ENCODE measurements around the gene POLR3E.

Gene POLR3E

DNA sequence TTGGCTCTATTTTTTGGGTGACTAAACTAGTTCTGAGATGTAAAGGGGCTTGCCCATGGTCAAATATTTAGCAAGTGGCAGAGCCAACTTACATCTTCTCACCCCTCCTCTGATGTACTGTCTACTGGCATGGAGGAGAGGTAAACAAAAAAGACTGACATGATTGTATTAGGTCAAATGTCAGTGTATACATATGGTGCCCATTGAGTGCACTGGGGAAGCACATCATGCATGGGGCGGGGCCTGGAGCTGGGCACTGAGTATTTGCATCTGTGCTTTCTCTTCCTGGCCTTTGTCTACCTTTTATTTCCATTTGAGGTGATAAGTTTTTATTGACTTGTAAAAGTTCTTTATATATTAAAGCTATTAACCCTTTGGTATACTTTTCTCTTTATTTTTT is 22.3 kb upstream of the POLR3E start:
- no peak for DNase-seq (ENCODE audit: low read depth)
- TF ChIP-seq, protein P1, sequence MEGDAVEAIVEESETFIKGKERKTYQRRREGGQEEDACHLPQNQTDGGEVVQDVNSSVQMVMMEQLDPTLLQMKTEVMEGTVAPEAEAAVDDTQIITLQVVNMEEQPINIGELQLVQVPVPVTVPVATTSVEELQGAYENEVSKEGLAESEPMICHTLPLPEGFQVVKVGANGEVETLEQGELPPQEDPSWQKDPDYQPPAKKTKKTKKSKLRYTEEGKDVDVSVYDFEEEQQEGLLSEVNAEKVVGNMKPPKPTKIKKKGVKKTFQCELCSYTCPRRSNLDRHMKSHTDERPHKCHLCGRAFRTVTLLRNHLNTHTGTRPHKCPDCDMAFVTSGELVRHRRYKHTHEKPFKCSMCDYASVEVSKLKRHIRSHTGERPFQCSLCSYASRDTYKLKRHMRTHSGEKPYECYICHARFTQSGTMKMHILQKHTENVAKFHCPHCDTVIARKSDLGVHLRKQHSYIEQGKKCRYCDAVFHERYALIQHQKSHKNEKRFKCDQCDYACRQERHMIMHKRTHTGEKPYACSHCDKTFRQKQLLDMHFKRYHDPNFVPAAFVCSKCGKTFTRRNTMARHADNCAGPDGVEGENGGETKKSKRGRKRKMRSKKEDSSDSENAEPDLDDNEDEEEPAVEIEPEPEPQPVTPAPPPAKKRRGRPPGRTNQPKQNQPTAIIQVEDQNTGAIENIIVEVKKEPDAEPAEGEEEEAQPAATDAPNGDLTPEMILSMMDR (IDR thresholded peaks at IDR 0.05; ENCODE audit: control insufficient read depth, extremely low read depth, insufficient read depth): no peak
- no peak overlapping the region for H3K4me3 ChIP-seq (ENCODE audit: low read depth, low read length)

DNA sequence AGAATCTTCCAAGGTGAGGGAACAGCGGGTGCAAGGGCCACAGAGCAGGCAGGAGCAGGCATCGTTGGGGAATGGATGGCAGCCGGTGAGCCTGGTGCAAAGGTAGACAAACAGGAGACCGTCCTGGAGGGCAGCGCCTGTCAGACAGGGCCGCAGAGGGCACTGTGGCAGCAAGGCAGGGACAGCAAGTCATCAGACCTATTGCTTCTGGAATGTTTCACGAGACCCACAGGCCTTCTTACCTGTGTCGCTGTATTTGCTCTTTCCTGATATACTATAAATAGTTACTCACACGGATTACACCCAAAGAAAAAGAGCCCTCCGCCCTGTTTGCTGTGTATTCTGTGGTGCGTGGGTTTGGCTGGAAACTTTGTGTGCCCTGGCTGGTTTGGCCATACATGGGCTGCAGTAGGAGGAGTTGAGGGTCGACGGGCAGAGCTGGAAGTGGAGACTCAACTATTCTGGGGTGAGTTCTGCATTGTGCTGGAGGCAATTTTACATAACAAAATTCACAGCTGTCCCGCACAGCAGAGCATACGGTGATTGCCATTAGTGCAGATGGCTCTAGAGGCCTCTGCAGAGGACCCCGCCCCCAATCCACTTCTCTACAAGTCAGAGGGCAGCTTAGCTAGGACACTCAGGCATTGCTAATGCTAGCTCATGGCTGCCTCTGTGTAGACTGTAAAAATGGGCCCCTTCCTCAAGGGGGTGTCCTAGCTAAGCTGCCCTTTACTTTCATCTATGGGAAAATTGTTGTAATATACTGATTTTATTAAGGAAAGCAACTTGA is 18.6 kb upstream of the POLR3E start:
- no peak for DNase-seq (ENCODE audit: low read depth)
- TF ChIP-seq, protein P1 (IDR thresholded peaks at IDR 0.05; ENCODE audit: control insufficient read depth, extremely low read depth, insufficient read depth): no peak
- no peak overlapping the region for H3K4me3 ChIP-seq (ENCODE audit: low read depth, low read length)

DNA sequence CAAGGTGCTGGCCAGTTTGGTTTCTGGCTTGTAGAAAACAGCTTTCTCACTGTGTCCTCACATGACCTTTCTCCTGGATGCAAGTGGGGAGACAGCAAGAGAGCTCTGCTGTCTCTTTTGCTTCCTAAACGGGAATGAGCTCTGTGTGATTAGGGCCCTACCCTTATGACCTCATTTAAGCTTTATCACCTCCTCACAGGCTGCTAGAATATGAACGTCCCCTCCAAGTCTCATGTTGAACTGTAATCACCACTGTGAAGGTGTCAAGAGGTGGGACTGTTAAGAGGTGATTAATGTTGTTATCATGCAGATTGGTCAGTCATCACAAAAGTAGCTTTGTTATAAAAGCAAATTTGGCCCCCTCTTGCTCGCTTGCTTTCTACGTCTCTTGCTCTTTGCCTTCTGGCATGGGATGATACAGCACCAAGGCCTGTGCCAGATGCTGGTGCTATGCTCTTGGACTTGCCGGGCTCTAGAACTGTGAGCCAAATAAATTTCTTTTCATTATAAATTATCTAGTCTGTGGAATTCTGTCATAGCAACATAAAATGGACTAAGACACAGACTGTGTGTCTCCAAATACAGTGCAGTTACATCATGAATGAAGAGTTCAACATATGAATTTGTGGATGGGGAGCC is 14.8 kb upstream of the POLR3E start:
- H3K4me3 ChIP-seq (ENCODE audit: low read depth, low read length): no peak overlapping the region
- TF ChIP-seq, protein P1 (IDR thresholded peaks at IDR 0.05; ENCODE audit: control insufficient read depth, extremely low read depth, insufficient read depth): no peak
- no peak for DNase-seq (ENCODE audit: low read depth)

DNA sequence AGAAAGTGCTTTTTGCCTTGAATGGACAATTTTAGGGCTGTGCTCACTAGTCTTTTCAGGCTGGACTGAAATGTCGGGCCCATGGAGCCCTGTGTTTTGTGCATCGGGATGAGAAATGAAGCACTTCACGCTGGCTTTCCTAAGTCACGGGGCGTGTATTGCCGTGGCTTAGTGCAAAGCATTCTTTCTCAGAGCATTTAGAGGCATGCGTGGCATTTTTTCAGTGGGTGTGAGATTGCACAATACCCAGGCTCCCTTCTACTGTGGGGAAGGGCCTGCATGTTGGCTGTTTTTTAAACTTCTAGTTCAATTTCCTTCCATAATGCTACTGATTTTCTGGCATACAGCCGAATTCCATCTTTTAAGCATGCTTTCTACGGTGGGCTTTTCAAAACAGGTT is 12.6 kb upstream of the POLR3E start:
- no peak overlapping the region for H3K4me3 ChIP-seq (ENCODE audit: low read depth, low read length)
- TF ChIP-seq, protein P1 (IDR thresholded peaks at IDR 0.05; ENCODE audit: control insufficient read depth, extremely low read depth, insufficient read depth): no peak
- DNase-seq (ENCODE audit: low read depth): no peak

DNA sequence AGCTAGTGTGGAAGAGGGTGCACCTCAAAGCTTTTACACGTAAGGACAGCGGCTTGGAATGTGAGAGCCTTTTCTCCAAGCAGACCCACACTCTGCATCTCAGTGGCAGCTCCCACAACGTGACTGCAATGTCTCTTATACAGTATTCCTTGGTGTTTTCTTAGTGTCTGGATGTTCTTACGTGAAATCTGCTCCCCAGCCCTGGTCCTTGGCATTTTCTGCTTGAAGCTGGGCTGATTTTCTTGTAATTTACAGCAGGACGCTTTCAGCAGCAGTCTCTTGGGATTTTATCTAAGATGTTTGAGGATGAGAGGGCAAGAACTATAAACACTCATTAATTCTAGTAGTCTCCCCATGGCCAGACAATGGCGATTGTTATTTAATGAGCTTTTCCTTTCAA is 12.1 kb upstream of the POLR3E start:
- no peak overlapping the region for H3K4me3 ChIP-seq (ENCODE audit: low read depth, low read length)
- TF ChIP-seq, protein P1 (IDR thresholded peaks at IDR 0.05; ENCODE audit: control insufficient read depth, extremely low read depth, insufficient read depth): no peak
- DNase-seq (ENCODE audit: low read depth): no peak

DNA sequence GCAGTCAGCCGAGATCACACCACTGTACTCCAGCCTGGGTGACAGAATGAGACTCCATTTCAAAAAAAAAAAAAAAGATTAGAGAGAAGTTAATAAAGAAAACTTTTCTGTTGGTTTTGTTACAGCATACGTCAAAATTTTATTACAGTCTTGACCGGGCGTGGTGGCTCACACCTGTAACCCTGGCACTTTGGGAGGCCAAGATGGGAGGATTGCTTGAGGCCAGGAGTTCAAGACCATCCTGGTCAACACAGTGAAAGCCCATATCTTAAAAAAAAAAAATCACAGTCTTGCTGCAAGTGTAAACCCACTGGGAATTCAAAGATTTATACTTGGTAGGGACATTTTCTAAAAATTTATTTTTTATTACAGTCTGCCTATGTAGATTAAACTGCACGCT is 6.2 kb upstream of the POLR3E start:
- TF ChIP-seq, protein P1 (IDR thresholded peaks at IDR 0.05; ENCODE audit: control insufficient read depth, extremely low read depth, insufficient read depth): no peak
- DNase-seq (ENCODE audit: low read depth): no peak
- no peak overlapping the region for H3K4me3 ChIP-seq (ENCODE audit: low read depth, low read length)
